Stimulated activated CD4-positive, alpha-beta T cell treated with anti-CD3 and anti-CD28 coated beads, TNF-alpha, amount 100 ng/mL, for 1 hour (primary cell): ENCODE data around the gene OR11H7.
"Not testable (repeated sequence)": the region's sequence is repeated elsewhere in the genome, so short reads cannot be mapped to it uniquely, and the experiment has no call there.

Experiments used
- DNase-seq, 3 donors: peaks; one replicate each; pipeline ENCODE4 v3.0.0-alpha.2; 2020; ENCODE audit warnings: low read depth in 3 of 3, low spot score in 1 of 3

OR11H7 gene

DNA sequence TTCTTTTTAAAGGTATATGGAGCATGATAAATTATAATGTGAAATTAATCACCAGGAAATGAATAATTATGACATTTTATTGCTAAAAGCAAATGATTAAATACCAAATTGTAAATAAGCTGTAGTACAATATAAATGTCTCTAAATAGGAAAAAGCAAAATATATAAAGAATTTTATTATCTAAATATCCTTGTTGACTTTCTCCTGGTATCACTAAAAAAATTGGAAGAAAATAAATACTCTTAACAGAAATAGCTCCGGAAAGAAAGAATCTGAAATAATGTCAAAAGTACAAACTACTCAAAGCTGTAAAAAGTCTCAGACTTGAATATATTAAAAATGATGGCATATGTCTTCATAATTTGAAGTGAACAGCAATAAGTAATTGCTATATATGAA is at the start of gene OR11H7:
TSS of gene OR11H7 (plus strand) at position 301 of the 400 bp plus-strand sequence.
- no peak for DNase-seq

DNA sequence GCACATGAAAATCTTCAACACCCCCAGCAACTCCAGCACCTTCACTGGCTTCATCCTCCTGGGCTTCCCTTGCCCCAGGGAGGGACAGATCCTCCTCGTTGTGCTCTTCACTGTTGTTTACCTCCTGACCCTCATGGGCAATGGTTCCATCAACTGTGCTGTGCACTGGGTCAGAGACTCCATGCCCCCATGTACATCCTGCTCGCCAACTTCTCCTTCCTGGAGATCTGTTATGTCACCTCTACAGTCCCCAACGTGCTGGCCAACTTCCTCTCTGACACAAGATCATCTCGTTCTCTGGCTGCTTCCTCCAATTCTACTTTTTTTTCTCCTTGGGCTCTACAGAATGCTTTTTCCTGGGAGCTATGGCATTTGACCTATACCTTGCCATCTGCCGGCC is 49.6 kb upstream of the OR11H7 start:
- no peak for DNase-seq

DNA sequence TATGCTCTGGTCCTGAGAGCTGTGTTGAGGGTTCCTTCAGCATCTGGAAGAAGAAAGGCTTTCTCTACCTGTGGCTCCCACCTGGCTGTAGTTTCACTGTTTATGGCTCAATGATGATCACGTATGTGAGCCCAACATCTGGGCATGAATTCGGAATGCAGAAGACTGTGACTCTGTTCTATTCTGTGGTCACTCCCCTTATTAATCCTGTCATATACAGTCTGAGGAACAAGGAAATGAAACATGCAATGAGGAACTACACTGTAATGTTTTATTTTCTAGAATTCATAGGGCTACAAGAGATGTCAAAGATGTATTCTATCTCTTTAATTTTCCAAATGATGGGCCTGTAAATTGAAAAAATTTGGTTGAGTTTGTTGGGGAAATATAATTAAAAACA is 48.9 kb upstream of the OR11H7 start:
- no peak for DNase-seq

GRCh38 chr14:20180486-20180885 is 48.3 kb upstream of the OR11H7 start:
- no peak for DNase-seq

GRCh38 chr14:20184181-20184580 is 44.6 kb upstream of the OR11H7 start:
- DNase-seq: no peak

- no peak for DNase-seq
These were observed 38.2 kb upstream of the OR11H7 start, which contains the start of gene OR11G2 for GRCh38 chr14:20190596-20190995. Gene OR11G2, plus strand, starts transcription at chr14:20190896. Its CDS starts 6,542 bp downstream, at chr14:20197438.

DNA sequence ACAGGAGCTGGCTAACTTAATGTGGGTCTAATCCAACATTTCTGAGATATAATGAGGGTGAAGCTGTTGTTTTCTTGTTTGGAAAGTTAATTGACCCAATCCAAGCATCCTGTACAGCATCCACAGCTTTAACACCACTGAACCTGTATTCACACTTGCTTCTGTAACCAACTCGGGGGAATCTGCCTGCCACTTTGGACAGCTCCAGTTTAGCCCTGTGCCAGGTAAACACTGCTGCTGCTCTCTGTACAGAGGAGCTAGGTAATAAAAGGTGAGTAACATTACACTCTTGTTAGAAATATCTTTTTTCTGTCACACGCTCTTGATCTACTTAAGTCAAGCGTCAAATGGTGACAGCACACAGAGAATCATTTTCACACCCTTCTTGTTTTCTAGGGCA is 37.4 kb upstream of the OR11H7 start:
- DNase-seq: no peak

DNA sequence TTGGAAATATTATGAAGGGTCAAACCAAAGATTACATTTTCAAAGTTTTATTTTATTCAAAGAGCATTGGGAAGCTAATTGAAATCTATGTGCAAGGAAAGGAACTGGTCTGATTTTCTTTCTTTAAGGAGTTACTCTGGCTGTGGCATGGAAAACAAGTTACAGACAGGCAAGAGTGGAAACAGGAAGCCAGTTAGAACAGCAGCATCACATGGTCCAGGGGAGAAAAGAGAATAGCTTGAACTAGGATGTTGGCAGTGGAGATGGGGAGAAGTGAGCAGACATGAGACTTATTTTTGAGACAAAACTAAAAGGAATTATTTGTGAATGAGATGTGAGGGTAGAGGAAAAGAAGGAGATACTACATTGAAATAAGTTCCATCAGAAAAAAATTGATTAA is 34.7 kb upstream of the OR11H7 start:
- no peak for DNase-seq

GRCh38 chr14:20195170-20195569 is 33.6 kb upstream of the OR11H7 start:
- not testable (repeated sequence) for DNase-seq

DNA sequence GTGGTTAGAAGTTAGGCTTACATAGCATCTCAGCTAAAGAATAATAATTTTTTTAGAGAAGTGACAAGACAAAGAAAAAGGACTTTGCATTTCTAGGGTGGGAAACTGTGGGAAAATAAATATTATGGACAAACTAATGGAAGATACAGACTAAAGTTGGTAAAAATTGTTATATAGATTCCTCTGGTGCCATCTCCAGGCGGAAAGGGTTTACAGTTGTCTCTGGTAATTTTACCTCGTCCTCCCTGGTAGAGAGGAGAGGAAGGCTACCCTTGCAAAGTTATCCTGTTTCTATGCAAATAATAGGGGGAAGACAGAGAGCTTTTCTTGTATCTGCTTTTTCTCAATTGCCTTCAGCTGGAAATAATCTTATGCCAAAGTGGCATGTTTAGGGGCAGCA is 32.9 kb upstream of the OR11H7 start:
- no peak for DNase-seq

- DNase-seq: no peak
These were observed 31.3 kb upstream of the OR11H7 start for GRCh38 chr14:20197459-20197858.

- no peak for DNase-seq
These were observed 29.8 kb upstream of the OR11H7 start for GRCh38 chr14:20198991-20199390.

DNA sequence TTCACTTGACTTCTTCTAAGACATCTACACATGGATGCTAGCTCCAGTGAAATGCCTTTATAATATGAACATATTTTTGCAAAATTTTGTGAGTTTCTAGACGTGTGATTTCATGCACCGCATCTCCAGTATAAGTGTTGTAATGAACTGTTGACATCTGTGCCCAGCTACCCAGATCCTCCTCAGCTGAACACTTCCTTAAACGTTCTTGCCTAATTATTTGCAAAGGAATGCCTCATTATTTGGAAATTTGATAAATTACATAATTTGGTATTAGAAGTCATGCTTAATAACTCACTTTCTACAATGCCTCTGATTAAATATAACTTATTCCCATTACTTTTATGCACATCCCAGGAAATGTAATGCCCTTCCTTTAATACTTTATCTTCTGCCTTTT is 24.1 kb upstream of the OR11H7 start:
- no peak for DNase-seq

DNA sequence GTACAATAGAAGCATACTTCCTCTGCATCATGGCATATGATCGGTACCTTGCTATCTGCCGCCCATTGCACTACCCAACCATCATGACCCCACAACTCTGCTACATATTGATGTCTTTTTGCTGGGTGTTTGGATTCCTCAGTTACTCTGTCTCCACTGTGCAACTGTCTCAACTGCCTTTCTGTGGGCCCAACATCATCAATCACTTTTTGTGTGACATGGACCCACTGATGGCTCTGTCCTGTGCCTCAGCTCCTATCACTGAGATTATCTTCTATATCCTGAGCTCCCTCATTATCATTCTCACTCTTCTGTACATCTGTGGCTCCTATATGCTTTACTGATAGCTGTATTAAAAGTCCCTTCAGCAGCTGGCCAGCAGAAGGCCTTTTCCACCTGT is 19.2 kb upstream of the OR11H7 start:
- no peak for DNase-seq

GRCh38 chr14:20212406-20212805 is 16.4 kb upstream of the OR11H7 start:
- DNase-seq: not testable (repeated sequence)

DNA sequence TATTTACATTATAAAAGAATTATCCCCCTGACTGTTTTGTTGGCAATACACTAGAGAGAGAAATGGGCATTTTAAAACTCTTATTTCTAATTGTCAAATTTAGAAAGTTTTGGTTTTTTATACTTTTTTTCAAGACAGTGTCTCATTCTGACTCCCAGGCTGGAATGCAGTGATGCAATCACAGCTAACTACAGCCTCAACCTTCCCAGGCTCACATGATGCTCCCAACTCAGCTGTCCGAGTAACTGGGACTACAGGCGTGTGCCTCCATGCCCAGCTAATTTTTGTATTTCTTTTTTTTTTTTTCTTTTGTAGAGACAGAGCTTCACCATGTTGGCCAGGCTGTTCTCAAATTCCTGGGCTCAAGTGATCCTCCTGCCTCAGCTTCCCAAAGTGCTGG is 13.6 kb upstream of the OR11H7 start:
- no peak for DNase-seq

- DNase-seq: no peak
These were observed 9.7 kb upstream of the OR11H7 start for GRCh38 chr14:20219033-20219432.

DNA sequence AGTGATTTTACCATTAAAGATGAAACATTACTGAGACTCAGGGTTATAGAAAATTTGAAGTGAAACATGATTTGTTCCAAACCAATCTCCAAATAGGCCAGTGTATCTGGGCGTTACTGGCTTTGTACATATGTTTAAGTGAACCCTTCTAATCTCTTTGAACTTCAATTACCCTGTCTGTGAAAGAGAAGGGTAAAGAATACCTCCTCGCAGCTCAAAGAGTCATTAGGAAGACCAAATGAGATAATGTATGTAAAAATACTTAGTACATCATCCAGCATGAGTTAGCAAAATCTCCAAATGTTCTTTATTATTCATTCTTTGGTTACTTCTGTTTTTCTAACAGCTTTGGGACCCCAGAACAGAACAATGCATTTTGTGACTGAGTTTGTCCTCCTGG is 5.4 kb upstream of the OR11H7 start, which contains the start of gene OR11H6:
TSS of gene OR11H6 (plus strand) at position 301 of the 400 bp plus-strand sequence. CDS start at position 301, 0 bp downstream.
- no peak for DNase-seq

- not testable (repeated sequence) for DNase-seq
These were observed 6.6 kb downstream of the OR11H7 start for GRCh38 chr14:20235415-20235814.

- DNase-seq: no peak
These were observed 19.0 kb downstream of the OR11H7 start for GRCh38 chr14:20247646-20248246.

GRCh38 chr14:20262642-20263128 is 33.9 kb downstream of the OR11H7 start:
- no peak for DNase-seq

DNA sequence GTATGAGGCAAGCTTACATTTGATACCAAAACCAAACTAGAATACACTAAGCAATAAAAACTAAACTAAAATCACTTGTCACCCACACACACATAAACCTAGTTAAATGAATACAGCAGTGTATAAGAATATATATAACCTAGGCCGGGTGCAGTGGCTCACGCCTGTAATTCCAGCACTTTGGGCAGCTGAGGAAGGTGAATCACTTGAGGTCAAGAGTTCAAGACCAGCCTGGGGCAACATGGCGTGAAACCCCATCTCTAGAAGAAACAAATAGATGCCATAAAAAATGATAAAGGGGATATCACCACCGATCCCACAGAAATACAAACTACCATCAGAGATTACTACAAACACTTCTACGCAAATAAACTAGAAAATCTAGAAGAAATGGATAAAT is 35.6 kb downstream of the OR11H7 start:
- not testable (repeated sequence) for DNase-seq

DNA sequence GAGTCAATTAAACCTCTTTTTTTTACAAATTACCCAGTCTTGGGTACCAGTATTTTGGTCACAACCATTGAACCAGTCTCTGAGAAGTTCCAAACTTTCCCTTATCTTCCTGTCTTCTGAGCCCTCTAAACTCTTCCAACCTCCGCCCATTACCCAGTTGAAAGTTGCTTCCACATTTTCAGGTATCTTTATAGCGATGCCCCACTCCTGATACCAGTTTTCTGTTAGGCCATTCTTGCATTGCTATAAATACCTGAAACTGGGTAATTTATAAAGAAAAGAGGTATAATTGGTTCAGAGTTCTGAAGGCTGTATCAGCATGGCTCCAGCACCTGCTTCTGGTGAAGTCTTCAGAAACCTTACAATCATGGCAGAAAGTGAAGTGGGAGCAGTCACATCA is 45.3 kb downstream of the OR11H7 start:
- DNase-seq: no peak
